GM12892 (cell line): ENCODE results near the gene MYL7.

Experiments
- POLR2A ChIP-seq: IDR thresholded peaks from 2 replicates; pipeline ENCODE4 v1.6.1; 2011; ENCODE audit warnings: low read depth, low read length, control low read depth
- POLR2AphosphoS5 ChIP-seq: IDR thresholded peaks from 2 replicates; pipeline ENCODE4 v1.6.1; 2011; ENCODE audit warnings: low read depth, low read length, control low read depth
- TAF1 ChIP-seq: IDR thresholded peaks from 2 replicates; pipeline ENCODE4 v1.6.1; 2011; ENCODE audit warnings: low read depth, mild to moderate bottlenecking, control low read depth, low read length, borderline replicate concordance

- TF ChIP-seq TAF1 (no peak), POLR2A (no peak), POLR2AphosphoS5 (no peak)
Observed at GRCh38 chr7:44103566-44103922, 37.6 kb downstream of the MYL7 start.
